D721Med (cell line): ENCODE results near the gene FAM174C.

Experiments
- DNase-seq: peaks from one replicate; pipeline ENCODE4 v3.0.0; 2011; ENCODE audit warnings: low spot score; ENCODE audit not compliant: insufficient read length
- FAIRE-seq: peaks from 2 replicates; lab custom pipeline; 2011; peaks lifted over from hg19 to GRCh38; lab: Jason Lieb, UNC
- CTCF ChIP-seq: IDR thresholded peaks from 2 replicates; pipeline ENCODE4 v1.5.1; 2012; ENCODE audit warnings: mild to moderate bottlenecking, control low read depth; ENCODE audit not compliant: insufficient read depth; ENCODE audit errors: missing control alignments

The FAM174C gene

GRCh38 chr19:1239420-1239795 lies 35.9 kb upstream of the FAM174C start:
- FAIRE-seq (no peak), DNase-seq (no peak)
- no peak for TF ChIP-seq CTCF

GRCh38 chr19:1239796-1240737 lies 35.3 kb upstream of the FAM174C start:
- TF ChIP-seq CTCF = peak; percentile 66
- DNase-seq (peak; percentile 97), FAIRE-seq (no peak)

- no peak for DNase-seq
- no peak for FAIRE-seq
- TF ChIP-seq CTCF = no peak
These were observed 34.4 kb upstream of the FAM174C start for GRCh38 chr19:1240925-1241324.

GRCh38 chr19:1241417-1242095 lies 33.8 kb upstream of the FAM174C start, which contains the start of gene ATP5F1D:
ATP5F1D (plus strand) TSS chr19:1241751; CDS start chr19:1241851, 100 bp downstream.
- no peak for TF ChIP-seq CTCF
- no peak for FAIRE-seq

GRCh38 chr19:1243768-1244692 lies 31.3 kb upstream of the FAM174C start:
- FAIRE-seq (no peak), DNase-seq (peak; percentile 96)
- TF ChIP-seq CTCF = peak; percentile 68

More at GRCh38 chr19:1241417-1242095, 33.8 kb upstream of the FAM174C start, which contains the start of gene ATP5F1D:
- peak; percentile 97 for DNase-seq

GRCh38 chr19:1244693-1245451 lies 30.5 kb upstream of the FAM174C start:
- no peak for FAIRE-seq
- DNase-seq = no peak
- TF ChIP-seq CTCF = no peak
